Neural cell (in vitro differentiated cells): ENCODE measurements around the gene HK1.

ENCODE experiments used
- CTCF ChIP-seq: fragments of 450-650 bp; IDR thresholded peaks from 2 replicates; pipeline ENCODE4 v1.5.1; 2014; ENCODE audit warnings: antibody characterized with exemption, mild to moderate bottlenecking, moderate library complexity; ENCODE audit not compliant: poor library complexity, severe bottlenecking
- EP300 ChIP-seq: fragments of 450-650 bp; conservative IDR thresholded peaks from 2 replicates; pipeline ENCODE4 v1.6.1; 2014; ENCODE audit warnings: antibody characterized with exemption, mild to moderate bottlenecking, moderate library complexity; ENCODE audit not compliant: poor library complexity, severe bottlenecking
- EZH2 ChIP-seq: fragments of 200-600, 300-800 bp; shearing (Covaris generic), sonication (generic); IDR thresholded peaks from 2 replicates; pipeline ENCODE4 v1.6.1; 2014; ENCODE audit warnings: antibody characterized with exemption, low read length, borderline replicate concordance, mild to moderate bottlenecking; ENCODE audit not compliant: insufficient read depth, poor library complexity, severe bottlenecking
- MXI1 ChIP-seq: fragments of 450-650 bp; conservative IDR thresholded peaks from 2 replicates; pipeline ENCODE4 v1.6.1; 2014; ENCODE audit warnings: antibody characterized with exemption, mild to moderate bottlenecking; ENCODE audit not compliant: poor library complexity, severe bottlenecking
- POLR2AphosphoS5 ChIP-seq: IDR thresholded peaks from 2 replicates; pipeline ENCODE4 v1.6.1; 2012
- RAD21 ChIP-seq: fragments of 450-650 bp; conservative IDR thresholded peaks from 2 replicates; pipeline ENCODE4 v1.6.1; 2014; ENCODE audit warnings: antibody characterized with exemption, mild to moderate bottlenecking, moderate library complexity
- TAF1 ChIP-seq: IDR thresholded peaks from 2 replicates; pipeline ENCODE4 v1.6.1; 2012; ENCODE audit warnings: low read depth

- no peak for TF ChIP-seq EP300
- no peak for TF ChIP-seq CTCF
- TF ChIP-seq MXI1, result no peak
- no peak for TF ChIP-seq POLR2AphosphoS5
- TF ChIP-seq TAF1, result no peak
- no peak for TF ChIP-seq RAD21
- TF ChIP-seq EZH2, result no peak
These were observed 149.9 kb downstream of the HK1 start for GRCh38 chr10:69428165-69428564.
